KBM-7 (cell line): ENCODE measurements around the gene SLC2A1.

Experiments used
- DNase-seq: peaks from one replicate; pipeline ENCODE4 v3.0.0-alpha.2; 2015
- in situ Hi-C: fragments of 300-500 bp; cut with MboI; formaldehyde crosslinking; loops from 2 replicates; pipeline ENCODE4 v1.14.3; 2020; ENCODE audit warnings: low sequenced_read_pairs, low pct_unique_long_range_greater_than_20kb, mixed read lengths

Gene SLC2A1

DNA sequence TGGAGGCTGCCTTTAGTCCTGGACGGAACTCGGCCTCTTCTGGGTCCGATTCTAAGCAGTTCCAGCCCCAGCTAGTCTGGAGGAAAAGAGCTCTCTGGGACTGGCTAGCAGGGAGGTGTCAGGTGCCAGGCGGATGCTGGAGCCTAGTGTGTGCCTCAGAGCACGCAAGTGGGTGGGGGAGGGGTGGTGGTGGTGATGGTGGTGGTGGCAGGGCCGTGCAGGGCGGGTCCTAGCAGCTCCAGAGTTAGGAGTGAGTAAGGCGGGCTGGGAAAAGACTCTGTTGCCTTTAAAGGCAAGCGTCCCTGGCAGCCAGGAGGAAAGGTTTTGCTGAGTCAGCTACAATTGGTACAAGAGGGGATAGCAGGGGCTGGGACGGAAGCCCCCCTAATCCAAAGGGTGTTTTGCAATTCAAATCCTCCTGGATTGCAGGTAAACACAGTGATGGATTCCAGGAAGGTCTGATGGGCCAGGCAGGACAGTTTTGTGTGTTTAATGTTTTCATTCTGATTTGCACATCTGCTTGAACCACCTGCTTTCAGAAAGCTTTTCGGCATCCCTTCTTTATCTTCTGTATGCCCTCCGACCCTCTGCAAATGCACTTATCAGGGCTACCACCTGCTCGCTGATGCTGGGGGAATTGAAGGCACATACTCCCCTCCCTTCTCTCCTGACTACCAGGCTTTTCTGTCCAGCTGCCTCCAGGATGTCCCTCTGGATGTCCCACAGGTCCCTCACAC, 4.1 kb upstream of the SLC2A1 start:
- in situ Hi-C loops = no loop called here

DNA sequence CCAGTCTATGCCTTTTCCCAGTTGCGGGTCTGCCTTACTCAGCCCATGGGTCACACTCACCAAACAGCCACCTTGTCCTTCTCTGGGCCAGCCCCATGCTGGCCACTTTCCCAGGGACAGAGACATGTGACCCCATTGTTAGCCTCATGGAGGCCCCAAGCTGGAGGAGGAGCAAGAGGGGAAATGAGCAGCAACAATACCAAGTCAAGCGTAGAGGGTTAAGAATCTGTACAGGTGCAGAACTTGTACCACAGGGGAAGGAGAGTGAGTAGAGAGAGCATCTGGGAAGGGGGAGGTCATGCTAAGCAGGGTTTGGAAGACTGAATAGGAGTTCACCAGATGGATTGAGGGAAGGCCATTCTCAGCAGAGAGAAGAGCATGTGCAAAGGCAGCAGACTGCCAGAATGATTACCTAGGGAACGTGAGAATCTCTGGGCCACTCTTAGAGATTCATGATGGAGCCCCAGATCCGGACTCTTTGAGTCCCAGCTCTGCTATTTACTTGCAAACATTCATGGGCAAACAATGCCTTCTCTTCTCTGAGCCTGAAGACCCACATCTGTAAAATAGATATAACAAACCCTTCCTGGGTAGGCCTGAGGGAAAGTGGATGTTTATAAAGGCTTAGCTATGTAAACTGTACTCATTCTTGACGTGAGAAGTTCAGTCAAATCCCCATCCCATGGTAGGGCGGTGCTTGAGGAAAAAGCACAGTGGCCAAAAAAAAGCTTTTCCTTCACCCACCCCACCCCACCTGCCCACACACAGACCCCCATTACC, 2.8 kb upstream of the SLC2A1 start:
- peak; percentile 45 for DNase-seq
- in situ Hi-C loops = no loop called here

More for the DNA sequence above, 4.1 kb upstream of the SLC2A1 start:
- no peak for DNase-seq

DNA sequence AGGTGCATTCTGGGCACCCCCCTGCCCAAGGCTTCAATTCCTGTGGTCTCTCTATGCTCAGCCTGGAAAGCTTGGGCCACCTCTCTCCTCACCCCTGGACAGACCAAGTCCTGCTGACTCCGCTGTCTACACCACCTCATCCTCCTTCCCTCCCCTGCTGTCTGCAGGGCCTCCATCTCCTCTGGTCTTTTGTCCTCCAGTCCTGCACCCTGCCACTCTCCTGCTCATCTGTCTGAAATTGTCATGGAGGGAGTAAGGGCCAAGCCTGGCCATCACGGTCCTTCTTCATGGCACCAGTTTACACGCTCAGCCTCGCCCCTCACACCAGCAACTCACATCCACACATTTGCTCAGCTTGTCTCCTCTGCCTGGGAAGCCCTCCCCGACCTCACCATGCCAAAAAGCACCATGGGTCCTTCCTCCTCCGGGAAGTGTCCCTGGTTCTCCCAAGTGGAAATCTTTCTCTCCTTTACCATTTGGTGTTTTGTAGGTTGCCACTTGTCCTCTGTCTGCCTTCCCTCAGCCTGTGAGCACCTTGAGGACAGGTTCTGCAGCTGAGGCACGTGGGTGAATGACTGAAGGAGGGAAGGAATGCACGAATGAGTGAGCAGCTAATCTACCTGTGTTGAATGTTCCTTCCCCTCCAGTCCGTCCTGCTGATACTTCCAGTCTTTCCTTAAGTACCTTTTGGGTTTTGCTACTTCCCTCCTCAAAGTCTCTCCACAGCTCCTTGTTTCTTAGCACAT, 2.1 kb upstream of the SLC2A1 start:
- in situ Hi-C loops = no loop called here
- no peak for DNase-seq

DNA sequence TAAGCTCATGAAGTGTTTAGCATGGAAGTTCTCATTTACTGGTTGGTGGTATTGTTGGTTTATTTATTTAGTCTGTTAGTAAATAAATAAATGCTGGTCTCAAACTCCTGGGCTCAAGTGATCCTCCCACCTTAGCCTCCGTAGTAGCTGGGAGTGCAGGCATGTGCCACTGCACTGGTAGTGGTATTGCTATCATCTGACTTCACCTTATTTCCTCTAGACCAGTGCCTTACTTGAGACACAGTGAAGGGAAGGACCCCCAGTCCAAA, 1.4 kb upstream of the SLC2A1 start:
- no peak for DNase-seq
- in situ Hi-C loops = no loop called here

DNA sequence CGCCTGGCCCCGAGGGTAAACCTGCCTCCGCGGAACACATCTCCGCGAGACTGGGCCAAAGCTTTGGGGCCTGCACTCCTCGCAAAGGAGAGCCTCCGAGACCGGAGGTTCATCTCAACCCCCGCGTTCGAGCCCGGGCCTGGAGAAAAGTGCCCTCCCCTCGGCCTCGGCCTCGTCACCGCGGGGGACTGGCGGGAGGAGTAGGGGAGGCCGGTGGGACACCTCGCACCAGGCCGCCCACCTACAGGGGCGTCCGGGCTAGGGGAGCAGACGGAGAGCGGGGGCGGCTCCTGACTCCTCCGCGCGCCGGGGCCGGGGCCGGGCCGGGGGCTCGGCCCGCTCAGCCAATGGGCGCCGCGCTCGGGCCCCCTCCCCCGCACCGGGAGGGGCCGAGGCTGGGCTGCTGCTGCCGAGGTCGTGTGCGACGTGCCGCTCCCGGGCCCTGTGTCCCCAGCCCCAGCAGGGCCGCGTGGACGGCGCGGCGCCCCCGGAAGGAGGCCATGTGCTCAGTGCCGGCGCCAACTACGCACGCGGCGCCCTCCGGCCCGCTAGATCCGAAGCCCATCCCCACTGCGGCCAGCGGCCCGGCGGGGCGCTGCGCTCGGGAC, 684 bp downstream of the SLC2A1 start:
- DNase-seq = peak; percentile 61
- in situ Hi-C loops = no loop called here

DNA sequence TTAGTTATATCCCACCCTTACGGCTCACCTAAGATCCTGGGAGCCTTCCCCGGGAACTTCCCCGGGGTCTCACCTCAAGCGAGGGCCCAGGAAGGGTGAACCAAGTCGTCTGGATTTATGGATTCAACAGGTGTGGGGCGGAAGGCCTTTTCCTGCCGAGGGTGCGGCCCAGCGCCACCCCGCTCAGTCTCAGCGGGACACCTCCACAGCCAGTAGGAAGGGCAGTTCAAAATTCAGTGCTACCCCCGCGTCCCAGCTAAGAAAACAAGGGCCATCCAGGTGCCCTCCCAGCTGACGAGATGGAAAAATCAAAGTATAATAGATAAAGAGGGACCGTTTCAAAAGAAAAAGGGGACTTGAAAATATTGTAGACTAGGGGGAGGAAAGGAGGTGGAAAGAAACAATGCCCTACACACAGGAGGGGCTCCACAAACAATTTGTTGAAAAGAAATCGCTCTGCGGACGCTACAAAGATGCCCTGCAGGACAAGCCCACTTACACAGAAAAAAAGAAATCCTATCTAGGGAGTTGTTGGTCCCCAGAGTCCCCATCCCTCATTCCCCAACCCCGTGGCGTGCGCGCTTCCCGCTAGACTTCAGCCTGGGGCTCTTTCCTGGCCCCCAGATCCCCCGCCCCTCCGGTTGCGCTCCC, 1.3 kb downstream of the SLC2A1 start:
- in situ Hi-C loops = no loop called here
- DNase-seq = no peak

DNA sequence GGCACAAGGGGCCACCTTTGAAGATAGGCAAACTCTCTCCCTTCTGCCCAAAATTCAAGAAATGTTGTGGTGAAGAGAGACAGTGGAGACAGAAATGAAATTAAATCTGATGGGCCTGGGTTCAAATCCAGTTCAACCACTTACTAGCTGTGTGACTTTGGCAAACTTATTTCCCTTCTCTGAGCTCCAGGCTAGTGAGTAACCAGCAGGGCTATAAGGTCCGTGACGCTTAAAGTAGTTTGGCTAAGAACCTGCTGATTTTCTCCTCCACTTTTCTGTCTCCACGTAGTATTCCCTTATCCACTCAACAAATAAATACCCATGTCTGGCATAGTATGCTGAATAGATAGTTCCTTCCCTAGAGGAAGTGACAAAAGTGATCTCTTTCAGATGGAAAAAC, 1.9 kb downstream of the SLC2A1 start:
- no peak for DNase-seq
- in situ Hi-C loops = no loop called here

DNA sequence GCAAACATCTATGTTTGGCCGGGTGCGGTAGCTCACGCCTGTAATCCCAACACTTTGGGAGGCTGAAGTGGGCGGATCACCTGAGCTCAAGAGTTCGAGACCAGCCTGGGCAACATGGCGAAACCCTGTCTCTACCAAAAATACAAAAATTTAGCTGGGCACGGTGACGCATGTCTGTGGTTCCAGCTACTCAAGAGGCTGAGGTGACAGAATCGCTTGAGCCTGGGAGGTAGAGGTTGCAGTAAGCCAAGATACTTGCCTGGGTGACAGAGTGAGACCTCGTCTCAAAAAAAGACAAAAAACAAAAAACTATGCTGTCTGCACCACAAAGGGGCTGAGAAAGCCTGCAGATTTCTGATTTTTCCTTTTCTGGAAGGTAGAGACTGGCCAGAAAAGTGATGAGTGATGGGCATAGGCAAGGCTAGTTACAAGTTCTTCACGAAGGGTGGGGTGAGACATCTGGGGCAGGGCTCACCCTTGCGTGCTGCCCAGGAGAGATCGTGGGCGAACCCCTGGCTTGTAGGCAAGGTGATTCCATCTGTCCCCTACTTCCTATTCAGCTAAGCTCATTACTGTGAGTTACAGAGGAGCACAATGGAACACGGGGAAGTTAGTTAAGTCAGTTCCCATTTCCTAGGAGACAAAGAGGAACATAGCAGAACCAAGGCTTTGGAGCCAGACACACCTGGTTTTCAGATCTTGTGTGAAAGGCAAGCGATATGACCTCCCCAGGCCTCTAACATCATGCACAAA, 3.2 kb downstream of the SLC2A1 start:
- in situ Hi-C loops = no loop called here

DNA sequence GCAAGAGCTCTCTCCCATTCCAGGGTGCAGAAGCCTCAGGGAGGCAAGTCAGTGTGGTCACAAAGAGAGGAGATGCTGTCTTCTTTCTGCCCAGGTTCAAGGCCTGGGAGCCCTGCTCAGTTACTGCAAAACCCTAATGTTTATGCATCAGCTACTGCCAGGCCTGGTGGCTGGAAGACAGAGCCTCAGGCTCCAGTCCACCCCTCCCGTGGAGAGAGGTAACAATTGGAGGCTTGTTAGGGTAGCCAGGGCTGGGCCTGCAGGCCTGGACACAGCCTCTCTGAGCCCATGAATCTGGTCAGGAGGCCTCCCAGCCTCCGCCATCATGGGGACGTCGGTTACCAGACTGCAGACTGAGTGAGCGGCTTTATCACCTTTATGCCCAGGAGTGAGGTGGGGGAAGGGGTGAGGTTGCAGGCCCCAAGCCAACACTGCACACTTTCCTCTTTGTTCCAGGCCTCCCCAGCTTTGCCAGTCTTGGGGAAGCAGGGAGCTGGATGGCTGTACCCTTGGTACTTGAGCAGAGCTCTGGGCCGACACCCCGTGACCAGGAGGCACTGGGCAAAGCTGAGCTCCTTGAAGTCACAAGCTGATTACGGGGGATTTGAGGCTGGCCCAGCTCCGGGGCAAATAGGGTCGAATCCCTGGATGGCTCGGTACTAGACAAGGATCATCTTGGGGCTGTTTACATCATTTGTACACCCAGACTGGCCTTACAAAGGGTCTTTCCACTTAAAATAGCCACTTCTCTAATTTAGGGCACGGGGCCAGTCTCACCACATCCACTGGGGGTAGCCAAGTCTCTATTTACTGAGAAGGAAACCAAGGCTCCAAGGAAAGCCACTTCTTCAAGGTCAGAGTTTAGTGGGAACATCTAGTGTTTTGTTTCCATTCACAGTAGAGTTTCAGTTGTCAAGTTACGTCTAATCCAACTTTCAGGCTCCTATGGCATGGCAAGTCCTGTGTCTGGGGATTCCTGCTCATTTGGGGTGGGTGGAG, 5.2 kb downstream of the SLC2A1 start:
- no peak for DNase-seq
- in situ Hi-C loops = no loop called here

More for the DNA sequence above, 3.2 kb downstream of the SLC2A1 start:
- DNase-seq = peak; percentile 63

DNA sequence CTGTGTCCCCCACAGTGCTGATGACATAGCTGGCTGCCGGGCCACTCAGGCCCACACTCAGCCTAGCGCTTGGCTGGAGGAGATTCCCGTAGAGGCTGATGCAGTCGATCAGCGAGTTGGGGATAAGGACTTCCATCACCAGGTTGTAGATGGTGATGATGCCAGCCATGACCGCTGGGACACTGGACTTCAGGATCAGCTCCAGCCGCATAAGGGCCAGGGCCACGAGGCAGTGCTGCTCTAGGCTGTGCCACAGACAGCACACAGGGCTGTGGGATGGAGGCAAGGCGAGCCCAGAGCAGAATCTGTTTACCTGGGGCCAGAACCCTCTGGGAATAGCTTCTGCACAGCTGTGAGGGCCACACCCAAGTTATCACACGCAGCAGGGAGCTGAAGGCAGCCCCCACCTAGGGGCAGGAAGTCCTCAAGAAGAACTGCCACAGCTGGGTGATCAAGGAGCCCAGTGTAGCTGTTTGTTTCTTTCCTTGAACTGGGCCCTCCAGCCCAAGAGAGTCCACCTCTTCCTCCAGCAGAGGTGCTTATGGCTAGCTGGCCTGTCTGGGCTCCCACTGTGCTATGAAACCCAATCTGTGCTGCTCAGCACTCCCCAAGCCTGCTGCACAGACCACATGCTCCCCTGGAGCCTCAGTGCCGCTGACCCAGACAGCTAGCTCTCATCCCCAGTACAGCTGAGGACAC, 6.2 kb downstream of the SLC2A1 start:
- in situ Hi-C loops = no loop called here
- no peak for DNase-seq

DNA sequence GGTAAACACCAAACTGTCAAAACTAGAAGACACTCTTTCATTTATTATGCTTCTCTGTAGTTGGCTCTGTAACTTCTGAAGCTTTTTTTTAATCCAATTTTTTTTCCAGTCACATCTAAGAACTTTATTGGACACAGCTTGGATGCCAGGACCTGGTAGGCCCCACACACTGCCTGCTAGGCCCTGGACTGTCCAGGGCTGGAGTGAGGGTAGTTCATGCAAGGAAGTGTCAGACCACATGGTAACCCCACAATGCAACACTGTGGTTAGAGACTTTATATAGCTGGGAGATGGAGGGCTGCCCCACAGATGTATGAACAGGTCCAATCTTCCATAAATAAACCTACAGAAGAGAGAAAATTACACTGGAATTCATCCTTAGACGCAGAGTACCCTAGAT, 7.1 kb downstream of the SLC2A1 start:
- DNase-seq = no peak
- in situ Hi-C loops = no loop called here

DNA sequence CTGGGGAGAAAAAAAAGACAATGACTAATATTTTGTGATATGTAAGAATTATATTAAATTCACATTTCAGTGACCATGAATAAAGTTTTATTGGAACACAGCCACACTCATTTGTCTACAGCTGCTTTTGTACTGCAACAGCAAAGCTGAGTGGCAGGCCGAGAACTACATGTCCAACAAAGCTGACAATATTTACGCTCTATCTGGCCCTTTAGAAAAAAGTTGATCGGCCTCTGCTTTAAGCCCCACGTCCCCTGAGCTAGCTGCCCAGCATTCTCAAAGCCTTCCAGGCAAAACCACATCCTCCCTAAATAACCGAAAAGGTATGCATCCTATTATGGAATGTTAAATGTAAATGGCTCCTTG, 8.6 kb downstream of the SLC2A1 start:
- DNase-seq = no peak
- in situ Hi-C loops = no loop called here

DNA sequence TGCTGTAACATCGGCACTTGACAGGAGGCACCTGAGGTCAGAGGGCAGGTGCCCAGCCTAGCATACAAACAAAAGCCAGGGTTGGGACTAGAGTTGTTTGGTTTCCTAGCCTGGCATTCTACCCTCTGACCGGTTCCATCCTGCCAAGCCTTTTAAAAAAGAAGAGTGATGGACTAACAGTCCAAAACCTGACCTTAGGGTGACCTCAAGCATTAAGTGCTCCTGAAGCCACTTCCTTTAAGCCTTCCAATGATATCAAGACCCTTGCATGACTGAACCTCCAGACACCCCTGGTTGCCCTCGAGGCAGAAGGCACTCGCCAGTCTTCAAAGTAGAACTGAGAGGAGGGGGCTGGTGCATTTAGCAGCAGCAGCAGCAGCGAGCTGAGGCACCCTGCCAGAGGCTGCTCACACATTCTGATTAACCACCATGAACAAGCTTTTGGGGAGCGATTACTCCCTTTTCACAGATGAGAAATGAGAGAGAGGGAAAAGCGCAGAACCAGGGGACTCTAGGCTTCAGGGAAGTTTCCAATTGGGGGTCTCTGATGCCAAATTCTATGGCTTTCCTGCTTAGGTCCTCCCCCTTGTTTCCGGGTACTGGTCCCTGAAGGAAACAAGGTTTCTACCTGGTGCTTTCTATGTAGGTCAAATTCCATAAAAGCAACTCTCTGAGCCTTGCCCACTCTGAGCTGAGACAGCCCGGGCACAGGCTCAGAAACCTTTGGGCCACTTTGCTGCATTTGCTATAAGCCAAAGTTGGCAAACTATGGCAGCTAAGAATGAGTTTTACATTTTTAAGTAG, 9.2 kb downstream of the SLC2A1 start:
- DNase-seq = no peak
- in situ Hi-C loops = no loop called here

DNA sequence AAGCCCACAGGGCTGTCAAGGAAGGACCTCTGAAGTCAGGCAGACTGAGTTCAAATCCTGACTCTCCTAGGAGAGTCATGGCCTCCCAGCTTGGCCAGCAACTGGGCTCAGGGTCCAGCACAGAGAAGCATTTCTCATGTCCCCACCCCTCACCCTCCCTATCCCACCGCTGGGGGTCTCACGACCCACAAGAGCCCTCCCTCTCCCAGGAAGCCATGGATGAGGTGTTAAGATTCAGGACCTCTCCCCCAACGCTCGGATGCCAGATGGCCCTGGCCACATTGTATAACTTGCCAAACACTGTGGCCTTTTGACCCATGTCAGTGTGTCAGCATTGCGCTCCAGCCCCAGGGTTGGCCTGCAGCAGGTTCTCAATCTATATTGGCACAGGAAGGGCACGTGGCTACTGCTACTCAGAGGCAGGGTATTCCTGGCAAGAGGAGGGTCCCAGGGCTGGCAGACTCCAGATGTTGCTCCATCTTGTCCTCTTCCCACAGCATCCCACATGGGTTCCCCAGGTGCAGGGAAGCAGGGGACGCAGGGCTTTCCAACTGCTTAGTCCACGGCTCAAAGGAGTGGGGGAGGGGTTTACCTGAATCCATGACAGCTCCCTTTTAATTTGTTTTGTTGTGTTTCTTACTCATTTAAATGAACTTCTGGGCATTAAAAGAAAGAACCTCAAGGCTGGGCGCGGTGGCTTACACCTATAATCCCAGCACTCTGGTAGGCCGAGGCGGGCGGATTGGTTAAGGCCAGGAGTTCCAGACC, 10.5 kb downstream of the SLC2A1 start:
- DNase-seq = no peak
- in situ Hi-C loops = no loop called here

DNA sequence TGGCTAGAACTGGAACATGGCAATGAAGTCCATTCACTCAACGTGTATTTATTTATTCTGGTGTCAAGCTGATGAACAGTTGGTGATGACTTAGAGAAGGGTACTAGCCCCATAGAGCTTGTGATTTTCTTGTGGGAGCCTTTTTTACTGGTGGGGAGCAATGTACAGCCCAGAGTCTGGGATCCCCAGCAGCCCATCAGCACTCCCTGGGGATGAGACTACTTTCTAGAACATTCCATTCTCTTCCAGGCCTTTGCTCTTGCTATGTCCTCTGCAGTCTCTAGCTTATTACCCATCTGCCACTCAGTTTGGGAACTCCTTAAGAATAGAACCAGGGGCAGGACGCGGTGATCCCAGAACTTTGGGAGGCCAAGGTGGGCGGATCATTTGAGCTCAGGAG, 11.6 kb downstream of the SLC2A1 start:
- no peak for DNase-seq
- in situ Hi-C loops = no loop called here
